ENCODE data around the gene ZBTB7C. TPM values are rescaled to one million over a fixed set of nuclear protein-coding genes. Genes with fewer than 3 reads are reported as not detected.

The ZBTB7C gene
- total and polyA plus RNA-seq, 2 donors (not counting 1 experiment from before 2014, with no cell fraction given) = not detected

DNA sequence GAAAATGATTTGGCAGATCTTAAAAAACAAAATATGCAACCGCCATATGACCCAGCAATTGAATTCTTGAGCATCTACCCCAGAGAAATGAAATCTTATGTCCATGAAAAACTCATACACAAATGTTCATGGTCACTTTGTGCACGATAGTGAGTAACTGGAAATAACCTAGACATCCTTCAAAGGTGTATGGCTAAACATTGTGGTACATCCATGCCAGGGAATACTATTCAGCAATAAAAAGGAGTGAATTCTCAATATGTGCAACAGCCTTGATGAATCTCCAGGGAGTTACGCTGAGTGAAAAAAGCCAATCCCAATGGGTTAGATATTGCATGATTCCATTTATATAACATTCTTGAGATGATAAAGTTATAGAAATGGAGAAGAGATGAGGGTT, 366.0 kb downstream of the ZBTB7C start:
- H4K20me1 ChIP-seq (ENCODE audit: control insufficient read depth, insufficient read depth, low read length, poor library complexity, severe bottlenecking) = no peaks in the 10 kb centered on the region
- H2AFZ ChIP-seq (ENCODE audit: insufficient read depth, low read depth, low read length, poor library complexity, severe bottlenecking) = no peak overlapping the region
- H3K36me3 ChIP-seq (replicated peaks in 1 of 2; ENCODE audit: control extremely low read depth in 1 of 2, control insufficient read depth in 1 of 2, extremely low read depth in 1 of 2, insufficient read depth in 2 of 2, low read length in 1 of 2) = no peaks in the 10 kb centered on the region
- H3K27me3 ChIP-seq (replicated peaks in 1 of 4; ENCODE audit: control extremely low read depth in 1 of 4, control insufficient read depth in 3 of 4, insufficient read depth in 4 of 4, low read length in 3 of 4) = no peaks in the 10 kb centered on the region
- Mint-ChIP-seq H3K27me3 (peaks cover 24% of the 10 kb centered on the region), H3K4me1 (no peaks in the 10 kb centered on the region), H3K4me3 (no peak overlapping the region), H3K9me3 (ENCODE audit: insufficient read depth) (peaks cover 8% of the 10 kb centered on the region), H3K27ac (no peak overlapping the region)
- TF ChIP-seq EZH2 (IDR thresholded peaks at IDR 0.05; ENCODE audit: borderline replicate concordance, insufficient read depth, low read depth, low read length, poor library complexity, severe bottlenecking) = no peak
- no peak for TF ChIP-seq CTCF (IDR thresholded peaks at IDR 0.05)
- intact Hi-C loops (cut with micrococcal nuclease) = no loop called here
- H3K9ac ChIP-seq (ENCODE audit: low read length) = no peak overlapping the region
- 83% methylated on average over 1 of the region's 3 CpGs for WGBS (ENCODE audit: insufficient coverage)
- no peaks in the 10 kb centered on the region for H3K4me1 ChIP-seq (ENCODE audit: control insufficient read depth in 2 of 2, insufficient read depth in 2 of 2, low read length in 2 of 2)
- CTCF ChIA-PET = no interaction called here
- ATAC-seq (ENCODE audit: low read depth) (no peak), DNase-seq (no peak)
- POLR2A ChIA-PET = no interaction called here
- H3K27ac ChIP-seq (ENCODE audit: low read length in 2 of 2) = no peak overlapping the region
- no peak overlapping the region for H3K4me3 ChIP-seq (ENCODE audit: control extremely low read depth in 1 of 5, extremely low read depth in 1 of 5, insufficient read depth in 1 of 5, low read depth in 2 of 5, low read length in 4 of 5)
- no peak overlapping the region for H3K4me2 ChIP-seq (replicated peaks; ENCODE audit: low read depth, low read length, poor library complexity, severe bottlenecking)
- H3K9me3 ChIP-seq (ENCODE audit: control extremely low read depth in 1 of 3, control insufficient read depth in 2 of 3, insufficient read depth in 1 of 3, low read length in 2 of 3) = peaks cover 0 to 33% (median 0%) of the 10 kb centered on the region in 3 donors
- no peaks in the 10 kb centered on the region for H3K79me2 ChIP-seq (ENCODE audit: control insufficient read depth, insufficient read depth, low read length)

DNA sequence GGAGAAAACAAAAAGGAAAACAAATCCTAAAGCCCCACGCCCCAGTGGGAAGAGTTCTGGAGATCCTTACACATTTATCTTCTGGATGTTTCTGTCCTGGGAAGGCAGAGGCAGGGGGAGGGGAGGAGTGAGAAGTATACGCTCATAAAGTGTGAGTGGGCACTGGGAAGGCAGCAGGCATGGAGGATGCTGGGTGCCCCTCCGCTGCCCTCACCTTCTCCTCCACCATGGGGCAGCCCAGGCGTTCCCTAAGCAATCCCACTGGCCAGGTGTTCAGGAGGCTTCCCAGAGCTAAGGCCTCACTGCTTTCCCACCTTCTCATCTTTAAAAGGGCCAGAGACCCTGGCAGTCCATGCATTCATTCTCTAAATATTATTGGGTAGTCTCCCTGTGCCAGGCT, 366.8 kb downstream of the ZBTB7C start:
- Histone ChIP-seq H3K27ac (ENCODE audit: low read length in 2 of 2) (no peak overlapping the region), H3K36me3 (replicated peaks in 1 of 2; ENCODE audit: control extremely low read depth in 1 of 2, control insufficient read depth in 1 of 2, extremely low read depth in 1 of 2, insufficient read depth in 2 of 2, low read length in 1 of 2) (no peaks in the 10 kb centered on the region), H3K27me3 (replicated peaks in 1 of 4; ENCODE audit: control extremely low read depth in 1 of 4, control insufficient read depth in 3 of 4, insufficient read depth in 4 of 4, low read length in 3 of 4) (no peaks in the 10 kb centered on the region), H3K9ac (ENCODE audit: low read length) (no peak overlapping the region), H2AFZ (ENCODE audit: insufficient read depth, low read depth, low read length, poor library complexity, severe bottlenecking) (no peak overlapping the region), H3K4me1 (ENCODE audit: control insufficient read depth in 2 of 2, insufficient read depth in 2 of 2, low read length in 2 of 2) (no peaks in the 10 kb centered on the region), H3K4me3 (ENCODE audit: control extremely low read depth in 1 of 5, extremely low read depth in 1 of 5, insufficient read depth in 1 of 5, low read depth in 2 of 5, low read length in 4 of 5) (no peak overlapping the region), H3K4me2 (replicated peaks; ENCODE audit: low read depth, low read length, poor library complexity, severe bottlenecking) (no peak overlapping the region), H4K20me1 (ENCODE audit: control insufficient read depth, insufficient read depth, low read length, poor library complexity, severe bottlenecking) (no peaks in the 10 kb centered on the region), H3K9me3 (ENCODE audit: control extremely low read depth in 1 of 3, control insufficient read depth in 2 of 3, insufficient read depth in 1 of 3, low read length in 2 of 3) (peaks cover 0 to 29% (median 0%) of the 10 kb centered on the region in 3 donors), H3K79me2 (ENCODE audit: control insufficient read depth, insufficient read depth, low read length) (no peaks in the 10 kb centered on the region)
- Mint-ChIP-seq H3K27me3 (peaks cover 18% of the 10 kb centered on the region), H3K27ac (no peak overlapping the region), H3K4me3 (no peak overlapping the region), H3K4me1 (no peaks in the 10 kb centered on the region), H3K9me3 (ENCODE audit: insufficient read depth) (peaks cover 8% of the 10 kb centered on the region)
- ATAC-seq (ENCODE audit: low read depth) = no peak
- no peak for TF ChIP-seq EZH2 (IDR thresholded peaks at IDR 0.05; ENCODE audit: borderline replicate concordance, insufficient read depth, low read depth, low read length, poor library complexity, severe bottlenecking)
- no peak for TF ChIP-seq CTCF (IDR thresholded peaks at IDR 0.05)
- no peak for DNase-seq
- intact Hi-C loops (cut with micrococcal nuclease) = no loop called here
- ChIA-PET CTCF (no interaction called here), POLR2A (no interaction called here)
- 90% methylated on average over 2 of the region's 4 CpGs for WGBS (ENCODE audit: insufficient coverage)

Data from B cell (primary cell).